CD14-positive monocyte (primary cell): ENCODE data around the gene NTN3. TPM values are rescaled to one million over a fixed set of nuclear protein-coding genes. Genes with fewer than 3 reads are reported as not detected.

Experiments
- DNase-seq, 3 donors: peaks; one replicate each; pipeline ENCODE4 v3.0.0-alpha.2; 2011 to 2022
- H2AFZ ChIP-seq: 2 replicates; pipeline ENCODE4 v1.6.0; 2012; ENCODE audit warnings: mild to moderate bottlenecking, low read depth, low read length, inconsistent platforms; ENCODE audit not compliant: insufficient read depth, poor library complexity, severe bottlenecking
- H3K27ac ChIP-seq, 2 donors: 1 replicate in 1 of 2; 2 replicates in 1 of 2; pipeline ENCODE4 v1.5.1; 2012 to 2013; ENCODE audit warnings: low read length in 2 of 2, control low read depth in 1 of 2, inconsistent platforms in 1 of 2, low read depth in 1 of 2, mild to moderate bottlenecking in 1 of 2
- H3K27me3 ChIP-seq, 2 donors: one replicate each; pipeline versions ENCODE4 v1.6.0 to v1.6.1; 2011 to 2013; ENCODE audit warnings: low read length in 2 of 2; ENCODE audit not compliant: control insufficient read depth in 2 of 2, insufficient read depth in 2 of 2
- H3K36me3 ChIP-seq, 2 donors: replicated peaks in 1 of 2; 1 replicate in 1 of 2; 2 replicates in 1 of 2; pipeline versions ENCODE4 v1.5.1 to v1.6.1; 2012 to 2013; ENCODE audit warnings: low read length in 2 of 2, control low read depth in 1 of 2, inconsistent platforms in 1 of 2, mild to moderate bottlenecking in 1 of 2; ENCODE audit not compliant: insufficient read depth in 2 of 2, control insufficient read depth in 1 of 2
- H3K4me1 ChIP-seq, 2 donors: 1 replicate in 1 of 2; 2 replicates in 1 of 2; pipeline versions ENCODE4 v1.5.1 to v1.6.1; 2012 to 2013; ENCODE audit warnings: low read length in 2 of 2, control low read depth in 1 of 2, inconsistent platforms in 1 of 2, mild to moderate bottlenecking in 1 of 2, moderate library complexity in 1 of 2; ENCODE audit not compliant: insufficient read depth in 2 of 2, control insufficient read depth in 1 of 2
- H3K4me2 ChIP-seq: replicated peaks from 2 replicates; pipeline ENCODE3; 2012; ENCODE audit warnings: low read length, moderate library complexity, mild to moderate bottlenecking; ENCODE audit not compliant: poor library complexity, severe bottlenecking; ENCODE audit errors: extremely low read depth
- H3K4me3 ChIP-seq, 3 experiments: fragments of 200-600 bp in 1 of 3; sonication (generic) in 1 of 3; replicated peaks in 1 of 3; 1 replicate in 2 of 3; 2 replicates in 1 of 3; pipeline ENCODE4 v1.5.1; 2011 to 2013; ENCODE audit warnings: low read length in 3 of 3, mild to moderate bottlenecking in 3 of 3, control low read depth in 2 of 3, low read depth in 2 of 3, inconsistent platforms in 1 of 3, moderate library complexity in 1 of 3
- H3K79me2 ChIP-seq: 2 replicates; pipeline ENCODE4 v1.6.0; 2012; ENCODE audit warnings: mild to moderate bottlenecking, control low read depth, inconsistent platforms, low read length, moderate library complexity; ENCODE audit not compliant: insufficient read depth
- H3K9ac ChIP-seq: 2 replicates; pipeline ENCODE4 v1.6.0; 2017; ENCODE audit warnings: low read length, mild to moderate bottlenecking; ENCODE audit not compliant: insufficient read depth, poor library complexity, severe bottlenecking
- H3K9me3 ChIP-seq, 2 donors: replicated peaks in 1 of 2; 1 replicate in 1 of 2; 2 replicates in 1 of 2; pipeline versions ENCODE4 v1.5.1 to v1.6.1; 2012 to 2013; ENCODE audit warnings: low read length in 2 of 2, control low read depth in 1 of 2; ENCODE audit not compliant: control insufficient read depth in 1 of 2, insufficient read depth in 1 of 2
- H4K20me1 ChIP-seq: 2 replicates; pipeline ENCODE4 v1.6.0; 2012; ENCODE audit warnings: mild to moderate bottlenecking, low read length, control low read depth, moderate library complexity; ENCODE audit not compliant: insufficient read depth
- H3K27ac Mint-ChIP-seq, 7 donors: one replicate each; pipeline ENCODE4 v1.8.0; 2020; ENCODE audit warnings: mild to moderate bottlenecking in 7 of 7, mixed read lengths in 7 of 7, moderate library complexity in 6 of 7, inconsistent platforms in 2 of 7
- H3K27me3 Mint-ChIP-seq, 3 donors: one replicate each; pipeline ENCODE4 v1.8.0; 2021 to 2022; ENCODE audit warnings: low read depth in 3 of 3, mild to moderate bottlenecking in 3 of 3, mixed read lengths in 3 of 3, moderate library complexity in 3 of 3, inconsistent platforms in 1 of 3
- H3K36me3 Mint-ChIP-seq, 2 donors: one replicate each; pipeline ENCODE4 v1.8.0; 2020; ENCODE audit warnings: mixed read lengths in 2 of 2, inconsistent platforms in 1 of 2, mild to moderate bottlenecking in 1 of 2
- H3K4me1 Mint-ChIP-seq: one replicate; pipeline ENCODE4 v1.8.0; 2020; ENCODE audit warnings: mild to moderate bottlenecking, mixed read lengths
- H3K4me3 Mint-ChIP-seq, 2 donors: one replicate each; pipeline ENCODE4 v1.8.0; 2020; ENCODE audit warnings: mild to moderate bottlenecking in 2 of 2, mixed read lengths in 2 of 2, moderate library complexity in 1 of 2
- H3K9me3 Mint-ChIP-seq, 7 donors: one replicate each; pipeline ENCODE4 v1.8.0; 2020 to 2022; ENCODE audit warnings: mixed read lengths in 7 of 7, mild to moderate bottlenecking in 6 of 7, moderate library complexity in 6 of 7, inconsistent platforms in 2 of 7
- WGBS: methylation state at CpG from one replicate; pipeline ENCODE4 v1.1.5; 2013; ENCODE audit warnings: missing lambda C conversion rate; ENCODE audit not compliant: insufficient coverage; 5-methylcytosine and 5-hydroxymethylcytosine counted together
- intact Hi-C, 2 donors: fragments of 100-400 bp; cut with micrococcal nuclease; formaldehyde crosslinking; loops; one replicate each; pipeline versions ENCODE4 v1.15.0 to v1.15.1; 2023
- polyA plus RNA-seq, 3 donors: library from polyadenylated mRNA; depleted of rRNA in 1 of 3; unstranded in 2 of 3; stranded (reverse) in 1 of 3; fragments of 300-500 nt in 2 of 3; fragments of >200 nt in 1 of 3; fragmentation: Illumina TruSeq in 2 of 3; gene quantifications; 1 replicate in 2 of 3; 2 replicates in 1 of 3; pipeline ENCODE4 v1.2.3, GENCODE V29; 2012 to 2021
- TF ChIP-seq, protein P1 (sequence below): fragments of 200-600 bp; IDR thresholded peaks from one replicate; pipeline ENCODE4 v1.8.0; 2022; ENCODE audit warnings: antibody characterized with exemption, mild to moderate bottlenecking

The NTN3 gene
- polyA plus RNA-seq, 3 donors, result not detected

DNA sequence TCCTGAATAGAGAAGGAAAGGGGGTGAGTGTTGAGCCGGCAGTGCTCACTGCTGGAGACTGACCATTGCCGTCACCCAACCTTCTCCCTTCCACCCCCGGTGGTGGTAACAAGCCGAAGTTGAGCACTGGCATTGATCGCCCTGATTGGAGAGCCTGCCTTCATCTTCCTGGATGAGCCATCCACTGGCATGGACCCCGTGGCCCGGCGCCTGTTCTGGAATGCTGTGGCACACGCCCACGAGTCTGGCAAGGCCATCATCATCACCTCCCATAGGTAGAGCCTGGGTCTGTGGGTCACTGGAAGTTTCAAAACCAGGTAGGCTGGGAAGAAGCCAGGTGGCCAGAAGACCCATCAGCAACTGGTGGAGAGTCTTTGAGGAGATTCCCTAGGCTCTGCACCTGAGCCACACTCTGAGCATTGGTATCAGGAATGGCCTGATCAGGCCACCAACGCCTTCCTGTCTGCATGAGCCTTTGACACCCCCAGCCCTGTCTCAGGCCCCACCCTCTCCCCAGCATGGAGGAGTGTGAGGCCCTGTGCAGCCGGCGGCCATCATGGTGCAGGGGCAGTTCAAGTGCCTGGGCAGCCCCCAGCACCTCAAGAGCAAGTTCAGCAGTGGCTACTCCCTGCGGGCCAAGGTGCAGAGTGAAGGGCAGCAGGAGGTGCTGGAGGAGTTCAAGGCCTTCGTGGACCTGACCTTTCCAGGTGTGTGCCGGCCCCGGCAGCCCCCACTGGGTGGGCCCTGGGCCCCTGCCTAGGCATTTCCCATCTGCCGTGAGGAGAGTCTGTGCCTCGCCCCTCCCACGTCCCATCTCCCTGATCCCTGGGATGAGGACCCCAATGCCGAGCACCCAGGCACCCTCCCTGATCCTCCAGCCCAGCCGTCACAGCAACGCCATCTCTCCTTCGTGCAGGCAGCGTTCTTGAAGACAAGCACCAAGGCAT lies 46.8 kb upstream of the NTN3 start:
- H3K27me3 Mint-ChIP-seq, result peaks cover 3 to 7% (median 4%) of the 10 kb centered on the region in 3 donors
- TF ChIP-seq, protein P1, sequence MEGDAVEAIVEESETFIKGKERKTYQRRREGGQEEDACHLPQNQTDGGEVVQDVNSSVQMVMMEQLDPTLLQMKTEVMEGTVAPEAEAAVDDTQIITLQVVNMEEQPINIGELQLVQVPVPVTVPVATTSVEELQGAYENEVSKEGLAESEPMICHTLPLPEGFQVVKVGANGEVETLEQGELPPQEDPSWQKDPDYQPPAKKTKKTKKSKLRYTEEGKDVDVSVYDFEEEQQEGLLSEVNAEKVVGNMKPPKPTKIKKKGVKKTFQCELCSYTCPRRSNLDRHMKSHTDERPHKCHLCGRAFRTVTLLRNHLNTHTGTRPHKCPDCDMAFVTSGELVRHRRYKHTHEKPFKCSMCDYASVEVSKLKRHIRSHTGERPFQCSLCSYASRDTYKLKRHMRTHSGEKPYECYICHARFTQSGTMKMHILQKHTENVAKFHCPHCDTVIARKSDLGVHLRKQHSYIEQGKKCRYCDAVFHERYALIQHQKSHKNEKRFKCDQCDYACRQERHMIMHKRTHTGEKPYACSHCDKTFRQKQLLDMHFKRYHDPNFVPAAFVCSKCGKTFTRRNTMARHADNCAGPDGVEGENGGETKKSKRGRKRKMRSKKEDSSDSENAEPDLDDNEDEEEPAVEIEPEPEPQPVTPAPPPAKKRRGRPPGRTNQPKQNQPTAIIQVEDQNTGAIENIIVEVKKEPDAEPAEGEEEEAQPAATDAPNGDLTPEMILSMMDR, result no peak
- H3K36me3 ChIP-seq, result no peaks in the 10 kb centered on the region
- H3K4me3 ChIP-seq, result no peak overlapping the region
- H3K9me3 Mint-ChIP-seq, result no peaks in the 10 kb centered on the region
- no peak overlapping the region for H3K27ac ChIP-seq
- no peak overlapping the region for H3K4me2 ChIP-seq
- H2AFZ ChIP-seq, result no peak overlapping the region
- peaks cover 7 to 18% of the 10 kb centered on the region in 2 donors for H3K4me1 ChIP-seq
- peaks cover 26% of the 10 kb centered on the region for H3K4me1 Mint-ChIP-seq
- H3K4me3 Mint-ChIP-seq, result no peak overlapping the region
- no peaks in the 10 kb centered on the region for H3K9me3 ChIP-seq
- no peak overlapping the region for H3K9ac ChIP-seq
- no peaks in the 10 kb centered on the region for H4K20me1 ChIP-seq
- no peaks in the 10 kb centered on the region for H3K27me3 ChIP-seq
- no peak overlapping the region for H3K27ac Mint-ChIP-seq
- H3K36me3 Mint-ChIP-seq, result peaks cover 0 to 1% of the 10 kb centered on the region in 2 donors
- intact Hi-C loops, result loop anchor here (5.0 to 10.0 kb wide), 4 partner anchors 38 to 82 kb away; partner anchors contain the start of genes ABCA3 (in 1 of the 2), NTN3 (in 1 of the 2), TBC1D24 (in 1 of the 2) and TEDC2 (in 1 of the 2)
- 97% methylated on average over 15 of the region's 25 CpGs for WGBS
- no peak for DNase-seq
- no peaks in the 10 kb centered on the region for H3K79me2 ChIP-seq

DNA sequence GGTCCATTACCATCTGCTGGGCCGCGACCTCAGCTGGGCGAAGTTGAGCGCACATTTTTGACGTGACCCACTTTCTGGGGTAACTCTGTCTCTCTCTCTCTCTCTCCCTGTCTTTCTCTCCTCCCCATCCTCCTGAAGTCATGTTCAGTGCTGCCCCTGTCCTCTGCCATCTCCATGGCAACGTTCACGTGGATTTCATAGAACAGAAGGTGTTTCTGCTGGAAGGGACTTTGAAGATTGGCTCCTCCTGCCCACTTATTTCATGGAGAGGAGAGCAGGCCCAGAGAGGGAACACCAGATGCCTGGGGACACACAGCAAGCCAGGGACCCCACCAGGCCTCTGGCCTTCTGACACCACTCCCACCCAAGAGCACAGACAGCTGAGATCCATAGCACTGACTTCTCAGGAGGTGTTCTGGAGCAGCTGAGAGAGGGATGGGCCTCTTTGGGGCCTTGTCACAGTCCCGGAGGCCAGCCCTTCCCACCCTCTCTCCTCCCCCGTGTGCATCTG lies 46.0 kb upstream of the NTN3 start:
- H2AFZ ChIP-seq, result no peak overlapping the region
- Mint-ChIP-seq H3K9me3 (no peaks in the 10 kb centered on the region), H3K36me3 (peaks cover 0 to 1% of the 10 kb centered on the region in 2 donors), H3K4me1 (peaks cover 29% of the 10 kb centered on the region), H3K4me3 (no peak overlapping the region), H3K27me3 (peaks cover 3 to 7% (median 4%) of the 10 kb centered on the region in 3 donors), H3K27ac (peak overlapping the region in 1 of 7 donors; percentile 22)
- intact Hi-C loops, result loop anchor here (5.0 to 10.0 kb wide), 4 partner anchors 37 to 83 kb away; partner anchors contain the start of genes ABCA3 (in 1 of the 2), NTN3 (in 1 of the 2), TBC1D24 (in 1 of the 2) and TEDC2 (in 1 of the 2)
- 99% methylated on average over 8 of the region's 9 CpGs for WGBS
- no peak overlapping the region for H3K4me3 ChIP-seq
- H4K20me1 ChIP-seq, result no peaks in the 10 kb centered on the region
- H3K4me1 ChIP-seq, result peaks cover 11 to 23% of the 10 kb centered on the region in 2 donors
- no peaks in the 10 kb centered on the region for H3K36me3 ChIP-seq
- no peaks in the 10 kb centered on the region for H3K27me3 ChIP-seq
- no peak overlapping the region for H3K4me2 ChIP-seq
- H3K9me3 ChIP-seq, result no peaks in the 10 kb centered on the region
- peaks cover 6% of the 10 kb centered on the region for H3K79me2 ChIP-seq
- no peak for DNase-seq
- no peak overlapping the region for H3K9ac ChIP-seq
- no peak overlapping the region for H3K27ac ChIP-seq
- TF ChIP-seq, protein P1, result no peak
